ENCODE results near the gene DYRK3.
A peak's percentile ranks its signal among the peaks of the same experiment; 100 is the strongest.
"Not testable (repeated sequence)": the region's sequence is repeated elsewhere in the genome, so short reads cannot be mapped to it uniquely, and the experiment has no call there.

Gene DYRK3

GRCh38 chr1:206635080-206635977 is at the start of gene DYRK3:
Gene DYRK3, plus strand, starts transcription at chr1:206635536. Its CDS starts 168 bp downstream, at chr1:206635704.
- DNase-seq: peak; percentile 94

GRCh38 chr1:206586501-206587445 is 48.6 kb upstream of the DYRK3 start:
- DNase-seq: no peak

- no peak for DNase-seq
Observed at GRCh38 chr1:206587904-206588303, 47.4 kb upstream of the DYRK3 start.

- no peak for DNase-seq
Observed at GRCh38 chr1:206588492-206588891, 46.8 kb upstream of the DYRK3 start.

GRCh38 chr1:206589206-206589605 is 46.1 kb upstream of the DYRK3 start:
- no peak for DNase-seq

- peak; percentile 72 for DNase-seq
Observed at GRCh38 chr1:206590025-206590758, 45.1 kb upstream of the DYRK3 start.

GRCh38 chr1:206591226-206591625 is 44.1 kb upstream of the DYRK3 start:
- no peak for DNase-seq

- DNase-seq: no peak
Observed at GRCh38 chr1:206591696-206592095, 43.6 kb upstream of the DYRK3 start.

GRCh38 chr1:206593351-206593925 is 41.9 kb upstream of the DYRK3 start:
- no peak for DNase-seq

- DNase-seq: no peak
Observed at GRCh38 chr1:206595581-206596318, 39.6 kb upstream of the DYRK3 start.

GRCh38 chr1:206596319-206596666 is 39.0 kb upstream of the DYRK3 start:
- DNase-seq: no peak

GRCh38 chr1:206600527-206600926 is 34.8 kb upstream of the DYRK3 start:
- no peak for DNase-seq

- DNase-seq: no peak
Observed at GRCh38 chr1:206604861-206605260, 30.5 kb upstream of the DYRK3 start.

- no peak for DNase-seq
Observed at GRCh38 chr1:206606867-206607266, 28.5 kb upstream of the DYRK3 start.

GRCh38 chr1:206608108-206608698 is 27.1 kb upstream of the DYRK3 start:
- peak; percentile 69 for DNase-seq

GRCh38 chr1:206609229-206609991 is 25.9 kb upstream of the DYRK3 start:
- no peak for DNase-seq

GRCh38 chr1:206612129-206612876 is 23.0 kb upstream of the DYRK3 start, which contains the start of gene EIF2D:
Gene EIF2D, minus strand, starts transcription at chr1:206612465. Its CDS starts 123 bp downstream, at chr1:206612342.
- peak; percentile 95 for DNase-seq

- not testable (repeated sequence) for DNase-seq
Observed at GRCh38 chr1:206626396-206626795, 8.9 kb upstream of the DYRK3 start.

- no peak for DNase-seq
Observed at GRCh38 chr1:206628916-206629315, 6.4 kb upstream of the DYRK3 start.

GRCh38 chr1:206631085-206631509 is 4.2 kb upstream of the DYRK3 start:
- DNase-seq: peak; percentile 9

Measured in CD4-positive, alpha-beta T cell treated with Interleukin-6 for 4 hours (primary cell).